ENCODE data around the gene KLHL26. TPM values are rescaled to one million over a fixed set of nuclear protein-coding genes. Genes with fewer than 3 reads are reported as not detected.
A peak's percentile ranks its signal among the peaks of the same experiment; 100 is the strongest.
"Not testable (repeated sequence)": the region's sequence is repeated elsewhere in the genome, so short reads cannot be mapped to it uniquely, and the experiment has no call there.

The KLHL26 gene
- total RNA-seq: 7.0 TPM

- DNase-seq: no peak
Observed at GRCh38 chr19:18636969-18637629, at the start of gene KLHL26. TSS of gene KLHL26 (plus strand) at chr19:18637028. CDS start at chr19:18637055, 27 bp downstream.

- DNase-seq: no peak
Observed at GRCh38 chr19:18587561-18587960, 49.3 kb upstream of the KLHL26 start.

GRCh38 chr19:18587962-18588610 is 48.7 kb upstream of the KLHL26 start:
- no peak for DNase-seq

- DNase-seq: peak; percentile 74
Observed at GRCh38 chr19:18588611-18589379, 48.0 kb upstream of the KLHL26 start, which contains the start of gene REX1BD. TSS of gene REX1BD (plus strand) at chr19:18588798. CDS start at chr19:18588802, 4 bp downstream.

- DNase-seq: no peak
Observed at GRCh38 chr19:18589380-18590272, 47.2 kb upstream of the KLHL26 start.

- peak; percentile 90 for DNase-seq
Observed at GRCh38 chr19:18590273-18591272, 46.3 kb upstream of the KLHL26 start.

GRCh38 chr19:18591735-18592385 is 45.0 kb upstream of the KLHL26 start:
- no peak for DNase-seq

- not testable (repeated sequence) for DNase-seq
Observed at GRCh38 chr19:18592732-18593131, 44.1 kb upstream of the KLHL26 start.

- no peak for DNase-seq
Observed at GRCh38 chr19:18593367-18594095, 43.3 kb upstream of the KLHL26 start.

GRCh38 chr19:18594096-18594823 is 42.6 kb upstream of the KLHL26 start:
- no peak for DNase-seq

GRCh38 chr19:18594824-18595373 is 41.9 kb upstream of the KLHL26 start:
- no peak for DNase-seq

GRCh38 chr19:18595475-18595874 is 41.4 kb upstream of the KLHL26 start:
- no peak for DNase-seq

GRCh38 chr19:18596752-18597157 is 40.1 kb upstream of the KLHL26 start:
- no peak for DNase-seq

- DNase-seq: no peak
Observed at GRCh38 chr19:18597809-18598660, 38.8 kb upstream of the KLHL26 start.

- DNase-seq: no peak
Observed at GRCh38 chr19:18599485-18599884, 37.3 kb upstream of the KLHL26 start.

GRCh38 chr19:18600692-18601397 is 36.0 kb upstream of the KLHL26 start:
- DNase-seq: not testable (repeated sequence)

- no peak for DNase-seq
Observed at GRCh38 chr19:18601875-18602274, 35.0 kb upstream of the KLHL26 start.

Data from occipital lobe (tissue), 2 donors.